ENCODE results near the gene PPP5C. TPM values are rescaled to one million over a fixed set of nuclear protein-coding genes. Genes with fewer than 3 reads are reported as not detected.

The PPP5C gene
- total RNA-seq, 1 experiment from 2014 or later, result 130 TPM

DNA sequence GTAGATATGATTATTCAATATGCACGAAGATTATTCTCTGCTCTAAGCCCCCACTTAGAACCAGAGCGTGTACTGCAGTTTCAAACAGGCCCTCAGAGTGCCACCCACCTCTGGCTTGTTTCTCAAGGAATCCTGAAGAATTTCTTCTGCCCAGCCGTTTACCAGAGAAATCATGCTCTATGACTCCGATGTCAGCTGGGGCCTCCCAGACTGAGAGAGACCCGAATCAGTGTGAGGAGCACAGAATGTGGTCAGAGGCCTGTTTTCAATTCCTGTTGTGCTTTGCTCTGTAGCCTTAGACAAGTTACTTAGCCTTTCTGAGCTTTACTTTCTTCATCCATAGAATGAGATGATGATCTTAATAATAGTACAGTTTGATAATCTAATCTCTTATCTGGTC is 76.3 kb downstream of the PPP5C start:
- H3K9me3 Mint-ChIP-seq (ENCODE audit: unreplicated experiment), result no peaks in the 10 kb centered on the region
- no peak overlapping the region for H3K4me3 Mint-ChIP-seq (ENCODE audit: unreplicated experiment)
- BruUV-seq (replicated peaks), result no TSS peak
- TF ChIP-seq, protein P1, sequence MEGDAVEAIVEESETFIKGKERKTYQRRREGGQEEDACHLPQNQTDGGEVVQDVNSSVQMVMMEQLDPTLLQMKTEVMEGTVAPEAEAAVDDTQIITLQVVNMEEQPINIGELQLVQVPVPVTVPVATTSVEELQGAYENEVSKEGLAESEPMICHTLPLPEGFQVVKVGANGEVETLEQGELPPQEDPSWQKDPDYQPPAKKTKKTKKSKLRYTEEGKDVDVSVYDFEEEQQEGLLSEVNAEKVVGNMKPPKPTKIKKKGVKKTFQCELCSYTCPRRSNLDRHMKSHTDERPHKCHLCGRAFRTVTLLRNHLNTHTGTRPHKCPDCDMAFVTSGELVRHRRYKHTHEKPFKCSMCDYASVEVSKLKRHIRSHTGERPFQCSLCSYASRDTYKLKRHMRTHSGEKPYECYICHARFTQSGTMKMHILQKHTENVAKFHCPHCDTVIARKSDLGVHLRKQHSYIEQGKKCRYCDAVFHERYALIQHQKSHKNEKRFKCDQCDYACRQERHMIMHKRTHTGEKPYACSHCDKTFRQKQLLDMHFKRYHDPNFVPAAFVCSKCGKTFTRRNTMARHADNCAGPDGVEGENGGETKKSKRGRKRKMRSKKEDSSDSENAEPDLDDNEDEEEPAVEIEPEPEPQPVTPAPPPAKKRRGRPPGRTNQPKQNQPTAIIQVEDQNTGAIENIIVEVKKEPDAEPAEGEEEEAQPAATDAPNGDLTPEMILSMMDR (IDR thresholded peaks at IDR 0.05; ENCODE audit: insufficient read depth in 1 of 2, low read depth in 1 of 2, low read length in 1 of 2, severe bottlenecking in 1 of 2, unreplicated experiment in 1 of 2), result no peak
- H3K4me3 ChIP-seq (ENCODE audit: low read depth, low read length), result no peak overlapping the region
- intact Hi-C loops (cut with micrococcal nuclease; ENCODE audit: unreplicated experiment), result no loop called here
- H3K36me3 ChIP-seq (ENCODE audit: control insufficient read depth, insufficient read depth, low read length), result no peaks in the 10 kb centered on the region
- ChIA-PET POLR2A (no interaction called here), CTCF (interaction anchor here (0.6 kb wide), 1 partner anchor 194 kb away, joined by 5 read pairs; no protein-coding TSS in a partner anchor)
- no peaks in the 10 kb centered on the region for H3K4me1 ChIP-seq
- no peaks in the 10 kb centered on the region for H3K36me3 Mint-ChIP-seq (ENCODE audit: insufficient read depth, unreplicated experiment)
- DNase-seq, result no peak
- no peaks in the 10 kb centered on the region for H3K27me3 ChIP-seq (replicated peaks; ENCODE audit: control insufficient read depth, insufficient read depth, low read length)
- H3K27ac Mint-ChIP-seq (ENCODE audit: unreplicated experiment), result no peak overlapping the region
- H3K4me1 Mint-ChIP-seq (ENCODE audit: low read depth, unreplicated experiment), result peaks cover 6% of the 10 kb centered on the region
- no peaks in the 10 kb centered on the region for H3K9me3 ChIP-seq
- peaks cover 15% of the 10 kb centered on the region for H3K27me3 Mint-ChIP-seq (ENCODE audit: insufficient read depth, unreplicated experiment)

DNA sequence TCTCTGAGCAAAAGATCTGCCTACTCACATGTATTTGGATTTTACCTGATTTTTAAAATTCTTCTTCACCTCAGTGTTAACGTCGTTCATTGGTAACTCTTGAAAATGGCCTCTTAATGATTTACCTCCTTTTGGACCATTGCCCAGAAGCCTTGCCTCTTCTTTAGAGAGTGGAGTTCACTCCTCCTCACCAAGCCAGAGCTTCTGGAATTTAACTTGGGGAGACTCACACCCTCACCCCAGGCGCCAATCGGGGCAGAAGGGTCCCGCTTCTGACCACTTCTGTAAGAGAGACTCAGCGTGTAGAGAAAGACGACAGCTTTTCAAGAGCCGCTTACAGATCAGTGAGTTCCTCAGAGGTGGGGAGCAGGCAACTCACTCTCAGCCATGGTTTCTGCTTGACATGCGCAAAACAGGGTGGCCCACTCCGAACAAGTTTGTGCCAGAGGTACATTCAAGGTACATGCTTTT is 79.2 kb downstream of the PPP5C start:
- DNase-seq, result no peak
- Histone ChIP-seq H3K4me3 (ENCODE audit: low read depth, low read length) (peak overlapping the region; percentile 44), H3K27me3 (replicated peaks; ENCODE audit: control insufficient read depth, insufficient read depth, low read length) (no peaks in the 10 kb centered on the region), H3K4me1 (no peaks in the 10 kb centered on the region), H3K9me3 (no peaks in the 10 kb centered on the region), H3K36me3 (ENCODE audit: control insufficient read depth, insufficient read depth, low read length) (no peaks in the 10 kb centered on the region)
- Mint-ChIP-seq H3K27ac (ENCODE audit: unreplicated experiment) (peak overlapping the region; percentile 13), H3K27me3 (ENCODE audit: insufficient read depth, unreplicated experiment) (peaks cover 16% of the 10 kb centered on the region), H3K9me3 (ENCODE audit: unreplicated experiment) (no peaks in the 10 kb centered on the region), H3K36me3 (ENCODE audit: insufficient read depth, unreplicated experiment) (no peaks in the 10 kb centered on the region), H3K4me1 (ENCODE audit: low read depth, unreplicated experiment) (peaks cover 6% of the 10 kb centered on the region), H3K4me3 (ENCODE audit: unreplicated experiment) (peak overlapping the region; percentile 78)
- ChIA-PET POLR2A (no interaction called here), CTCF (no interaction called here)
- intact Hi-C loops (cut with micrococcal nuclease; ENCODE audit: unreplicated experiment), result no loop called here
- no TSS peak for BruUV-seq (replicated peaks)
- TF ChIP-seq, protein P1 (IDR thresholded peaks at IDR 0.05; ENCODE audit: insufficient read depth in 1 of 2, low read depth in 1 of 2, low read length in 1 of 2, severe bottlenecking in 1 of 2, unreplicated experiment in 1 of 2), result no peak

- peaks cover 16% of the 10 kb centered on the region for H3K27me3 Mint-ChIP-seq (ENCODE audit: insufficient read depth, unreplicated experiment)
These were observed 79.7 kb downstream of the PPP5C start for GRCh38 chr19:46426506-46427162.

More at GRCh38 chr19:46426506-46427162, 79.7 kb downstream of the PPP5C start:
- Mint-ChIP-seq H3K36me3 (ENCODE audit: insufficient read depth, unreplicated experiment) (no peaks in the 10 kb centered on the region), H3K4me1 (ENCODE audit: low read depth, unreplicated experiment) (peaks cover 6% of the 10 kb centered on the region), H3K4me3 (ENCODE audit: unreplicated experiment) (peak overlapping the region; percentile 78), H3K27ac (ENCODE audit: unreplicated experiment) (peak overlapping the region; percentile 13), H3K9me3 (ENCODE audit: unreplicated experiment) (no peaks in the 10 kb centered on the region)
- intact Hi-C loops (cut with micrococcal nuclease; ENCODE audit: unreplicated experiment), result no loop called here
- TF ChIP-seq, protein P1 (IDR thresholded peaks at IDR 0.05; ENCODE audit: insufficient read depth in 1 of 2, low read depth in 1 of 2, low read length in 1 of 2, severe bottlenecking in 1 of 2, unreplicated experiment in 1 of 2), result no peak
- peak; percentile 72 to 76 for DNase-seq
- Histone ChIP-seq H3K27me3 (replicated peaks; ENCODE audit: control insufficient read depth, insufficient read depth, low read length) (no peaks in the 10 kb centered on the region), H3K36me3 (ENCODE audit: control insufficient read depth, insufficient read depth, low read length) (no peaks in the 10 kb centered on the region), H3K4me3 (ENCODE audit: low read depth, low read length) (peak overlapping the region; percentile 44), H3K4me1 (no peaks in the 10 kb centered on the region), H3K9me3 (no peaks in the 10 kb centered on the region)
- no TSS peak for BruUV-seq (replicated peaks)
- ChIA-PET CTCF (no interaction called here), POLR2A (no interaction called here)
